Caco-2 (cell line): Measurements from ENCODE around the gene NUP93. TPM values are rescaled to one million over a fixed set of nuclear protein-coding genes. Genes with fewer than 3 reads are reported as not detected.

Experiments used
- BruUV-seq: library from RNA; stranded (reverse); fragments of 400-500 nt; replicated peaks from 2 replicates; lab custom pipeline; 2021; lab: Mats Ljungman, UMichigan
- CTCF ChIA-PET: fragments of 300-600 bp; sonication (Branson Sonifier 250); formaldehyde crosslinking; loops from one replicate; lab custom pipeline; 2022; ENCODE audit warnings: antibody characterized with exemption; lab: Charles Lee
- POLR2A ChIA-PET: fragments of 300-600 bp; sonication (Branson Sonifier 250); formaldehyde crosslinking; loops from one replicate; lab custom pipeline; 2022; ENCODE audit warnings: antibody characterized with exemption; lab: Charles Lee
- DNase-seq, 2 experiments: peaks; one replicate each; pipeline versions ENCODE4 v3.0.0 to v3.0.0-alpha.2; 2020 to 2022
- H3K27me3 ChIP-seq: replicated peaks from 2 replicates; pipeline ENCODE4 v1.6.0; 2011; ENCODE audit warnings: low read length; ENCODE audit not compliant: control insufficient read depth, insufficient read depth
- H3K36me3 ChIP-seq: 2 replicates; pipeline ENCODE4 v1.5.1; 2011; ENCODE audit warnings: low read length; ENCODE audit not compliant: control insufficient read depth, insufficient read depth
- H3K4me1 ChIP-seq: fragments of 250-450 bp; sonication (Bioruptor Pico); 2 replicates; pipeline ENCODE4 v1.5.1; 2020; ENCODE audit warnings: mild to moderate bottlenecking
- H3K4me3 ChIP-seq: 2 replicates; pipeline ENCODE4 v1.5.1; 2011; ENCODE audit warnings: low read depth, mild to moderate bottlenecking, control low read depth, low read length
- H3K9me3 ChIP-seq: fragments of 250-450 bp; sonication (Bioruptor Pico); 2 replicates; pipeline ENCODE4 v1.5.1; 2020; ENCODE audit warnings: mild to moderate bottlenecking, moderate library complexity
- H3K27ac Mint-ChIP-seq: one replicate; pipeline ENCODE4 v1.8.0; 2022; ENCODE audit warnings: mixed read lengths; ENCODE audit not compliant: unreplicated experiment
- H3K27me3 Mint-ChIP-seq: one replicate; pipeline ENCODE4 v1.8.0; 2022; ENCODE audit warnings: mixed read lengths; ENCODE audit not compliant: insufficient read depth, unreplicated experiment
- H3K36me3 Mint-ChIP-seq: one replicate; pipeline ENCODE4 v1.8.0; 2022; ENCODE audit warnings: mild to moderate bottlenecking, mixed read lengths; ENCODE audit not compliant: insufficient read depth, unreplicated experiment
- H3K4me1 Mint-ChIP-seq: one replicate; pipeline ENCODE4 v1.8.0; 2022; ENCODE audit warnings: low read depth, mixed read lengths; ENCODE audit not compliant: unreplicated experiment
- H3K4me3 Mint-ChIP-seq: one replicate; pipeline ENCODE4 v1.8.0; 2022; ENCODE audit warnings: mild to moderate bottlenecking, moderate library complexity, mixed read lengths; ENCODE audit not compliant: unreplicated experiment
- H3K9me3 Mint-ChIP-seq: one replicate; pipeline ENCODE4 v1.8.0; 2022; ENCODE audit warnings: mixed read lengths; ENCODE audit not compliant: unreplicated experiment
- CTCF ChIP-seq, 2 experiments: fragments of 200-600 bp in 1 of 2; IDR thresholded peaks; 1 replicate in 1 of 2; 2 replicates in 1 of 2; pipeline versions ENCODE4 v1.5.1 to v1.8.0; 2011 to 2022; ENCODE audit warnings: antibody characterized with exemption in 1 of 2, control low read depth in 1 of 2, inconsistent platforms in 1 of 2, low read depth in 1 of 2, low read length in 1 of 2, mild to moderate bottlenecking in 1 of 2, moderate library complexity in 1 of 2; ENCODE audit not compliant: insufficient read depth in 1 of 2, severe bottlenecking in 1 of 2, unreplicated experiment in 1 of 2
- intact Hi-C: fragments of 100-400 bp; cut with micrococcal nuclease; formaldehyde crosslinking; loops from one replicate; pipeline ENCODE4 v1.10.0; 2022; ENCODE audit not compliant: unreplicated experiment
- total RNA-seq: library from RNA; stranded (reverse); gene quantifications from 2 replicates; pipeline ENCODE4 v1.2.3, GENCODE V29; 2022

NUP93 gene
- total RNA-seq, 1 experiment from 2014 or later, result 148 TPM

- H3K4me3 ChIP-seq, result no peak overlapping the region
- no TSS peak for BruUV-seq
- no peak for TF ChIP-seq CTCF (IDR thresholded peaks at IDR 0.05; ENCODE audit: insufficient read depth in 1 of 2, low read depth in 1 of 2, low read length in 1 of 2, severe bottlenecking in 1 of 2, unreplicated experiment in 1 of 2)
- ChIA-PET POLR2A (no interaction called here), CTCF (interaction anchor here (0.7 to 1.0 kb wide), 2 partner anchors 32 to 36 kb away, joined by 3 to 4 read pairs; no protein-coding TSS in a partner anchor)
- Mint-ChIP-seq H3K27ac (no peak overlapping the region), H3K36me3 (peaks cover 62% of the 10 kb centered on the region), H3K9me3 (no peaks in the 10 kb centered on the region), H3K4me3 (no peak overlapping the region), H3K4me1 (no peaks in the 10 kb centered on the region), H3K27me3 (no peaks in the 10 kb centered on the region)
- no peaks in the 10 kb centered on the region for H3K27me3 ChIP-seq
- no peak for DNase-seq
- intact Hi-C loops, result loop anchor here (5.0 kb wide), 1 partner anchor 37 kb away; no protein-coding TSS in a partner anchor
- H3K36me3 ChIP-seq, result peaks cover 1% of the 10 kb centered on the region; the same call in 1 of the 2 replicates
- no peaks in the 10 kb centered on the region for H3K4me1 ChIP-seq
- no peaks in the 10 kb centered on the region for H3K9me3 ChIP-seq
Measured at GRCh38 chr16:56824804-56825203, 94.9 kb downstream of the NUP93 start.

DNA sequence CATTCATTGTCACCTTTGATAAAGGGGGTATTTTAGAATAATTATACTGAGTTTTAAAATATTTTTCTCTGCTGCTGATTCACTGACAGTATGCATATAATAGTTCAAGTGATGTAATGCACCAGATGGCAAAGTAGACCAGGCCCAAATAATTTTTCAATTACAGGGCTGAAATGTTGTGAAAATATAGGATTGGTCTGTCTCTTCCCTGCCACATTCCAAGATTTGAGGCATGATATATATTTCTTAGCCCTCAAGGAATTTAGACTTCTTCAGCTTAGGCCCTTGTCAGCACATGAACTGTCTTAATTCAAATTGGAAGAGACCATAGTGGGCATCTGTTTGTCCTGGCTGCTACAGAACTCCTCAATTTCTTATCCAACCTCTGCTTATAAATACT, 95.9 kb downstream of the NUP93 start:
- no peaks in the 10 kb centered on the region for H3K4me1 Mint-ChIP-seq
- peaks cover 63% of the 10 kb centered on the region for H3K36me3 Mint-ChIP-seq
- ChIA-PET POLR2A (no interaction called here), CTCF (no interaction called here)
- TF ChIP-seq CTCF (IDR thresholded peaks at IDR 0.05; ENCODE audit: insufficient read depth in 1 of 2, low read depth in 1 of 2, low read length in 1 of 2, severe bottlenecking in 1 of 2, unreplicated experiment in 1 of 2), result no peak
- BruUV-seq, result no TSS peak
- H3K27ac Mint-ChIP-seq, result no peak overlapping the region
- Histone ChIP-seq H3K4me1 (no peaks in the 10 kb centered on the region), H3K9me3 (no peaks in the 10 kb centered on the region), H3K36me3 (no peaks in the 10 kb centered on the region), H3K27me3 (no peaks in the 10 kb centered on the region), H3K4me3 (no peak overlapping the region)
- no peaks in the 10 kb centered on the region for H3K27me3 Mint-ChIP-seq
- H3K4me3 Mint-ChIP-seq, result no peak overlapping the region
- no peaks in the 10 kb centered on the region for H3K9me3 Mint-ChIP-seq
- intact Hi-C loops, result no loop called here
- no peak for DNase-seq

GRCh38 chr16:56828647-56829046, 98.7 kb downstream of the NUP93 start:
- ChIA-PET POLR2A (no interaction called here), CTCF (no interaction called here)
- Mint-ChIP-seq H3K9me3 (no peaks in the 10 kb centered on the region), H3K27me3 (no peaks in the 10 kb centered on the region), H3K4me1 (no peaks in the 10 kb centered on the region), H3K4me3 (no peak overlapping the region), H3K27ac (no peak overlapping the region), H3K36me3 (peaks cover 63% of the 10 kb centered on the region)
- Histone ChIP-seq H3K27me3 (no peaks in the 10 kb centered on the region), H3K4me1 (no peaks in the 10 kb centered on the region), H3K4me3 (no peak overlapping the region), H3K9me3 (no peaks in the 10 kb centered on the region), H3K36me3 (no peaks in the 10 kb centered on the region)
- intact Hi-C loops, result no loop called here
- BruUV-seq, result no TSS peak
- DNase-seq, result no peak
- no peak for TF ChIP-seq CTCF (IDR thresholded peaks at IDR 0.05; ENCODE audit: insufficient read depth in 1 of 2, low read depth in 1 of 2, low read length in 1 of 2, severe bottlenecking in 1 of 2, unreplicated experiment in 1 of 2)
